K562 (cell line): Measurements from ENCODE around the gene RINL. TPM values are rescaled to one million over a fixed set of nuclear protein-coding genes. Genes with fewer than 3 reads are reported as not detected.

ENCODE experiments used
- ATAC-seq: fragments of 200-7000 bp; cut with Tn5 transposase; 3 replicates; pipeline ENCODE4 v1.9.1; 2020; ENCODE audit warnings: moderate library complexity
- BruUV-seq: library from RNA; stranded (reverse); fragments of 400-500 nt; replicated peaks from 2 replicates; lab custom pipeline; 2021; lab: Mats Ljungman, UMichigan
- CTCF ChIA-PET: fragments of 300-600 bp; formaldehyde crosslinking; extraction: SDS; loops from one replicate; lab custom pipeline; 2021; ENCODE audit warnings: low intra/inter-chr PET ratio; lab: Yijun Ruan, JAX
- POLR2A ChIA-PET: fragments of 300-600, 350-650 bp; sonication (Branson Sonifier 250); formaldehyde crosslinking; extraction: SDS; loops from one replicate; lab custom pipeline; 2021; ENCODE audit warnings: antibody characterized with exemption, inconsistent platforms; lab: Yijun Ruan, JAX
- DNase-seq, 4 experiments: peaks; one replicate each; pipeline versions ENCODE4 v3.0.0 to v3.0.0-alpha.2; 2011 to 2018; ENCODE audit warnings: low spot score in 3 of 4, mixed read lengths in 3 of 4; ENCODE audit errors: extremely low read depth in 1 of 4
- FAIRE-seq: peaks from 2 replicates; lab custom pipeline; 2011; peaks lifted over from hg19 to GRCh38; lab: Jason Lieb, UNC
- H2AFZ ChIP-seq: 2 replicates; pipeline ENCODE4 v1.6.0; 2011; ENCODE audit warnings: low read depth, low read length, control low read depth, inconsistent platforms
- H3K27ac ChIP-seq: fragments of 200-600 bp; 3 replicates; pipeline ENCODE4 v1.8.0; 2011; ENCODE audit warnings: low read depth, mild to moderate bottlenecking, control low read depth, inconsistent platforms, low read length, moderate library complexity, mixed read lengths; ENCODE audit errors: extremely low read depth
- H3K27me3 ChIP-seq, 2 experiments: fragments of 300-600 bp in 1 of 2; 2 replicates in 1 of 2; 3 replicates in 1 of 2; pipeline versions ENCODE4 v1.6.0 to v1.8.0; 2011; ENCODE audit warnings: inconsistent platforms in 2 of 2, low read length in 2 of 2, mild to moderate bottlenecking in 1 of 2, mixed read lengths in 1 of 2, moderate library complexity in 1 of 2; ENCODE audit not compliant: control insufficient read depth in 2 of 2, insufficient read depth in 2 of 2
- H3K36me3 ChIP-seq: fragments of 300-600 bp; 3 replicates; pipeline ENCODE4 v1.8.0; 2011; ENCODE audit warnings: mild to moderate bottlenecking, low read length, inconsistent platforms; ENCODE audit not compliant: control insufficient read depth, insufficient read depth
- H3K4me1 ChIP-seq, 2 experiments: fragments of 200-600 bp in 1 of 2; replicated peaks in 1 of 2; 2 replicates in 1 of 2; 3 replicates in 1 of 2; pipeline versions ENCODE4 v1.5.1 to v1.8.0; 2011; ENCODE audit warnings: inconsistent platforms in 2 of 2, low read length in 2 of 2, mild to moderate bottlenecking in 1 of 2, mixed read lengths in 1 of 2, moderate library complexity in 1 of 2; ENCODE audit not compliant: control insufficient read depth in 2 of 2, insufficient read depth in 2 of 2
- H3K4me2 ChIP-seq: 2 replicates; pipeline ENCODE4 v1.6.1; 2011; ENCODE audit warnings: low read length, control low read depth, inconsistent platforms, mixed read lengths; ENCODE audit not compliant: insufficient read depth
- H3K4me3 ChIP-seq: fragments of 200-600 bp; sonication (generic), shearing (Covaris generic); 2 replicates; pipeline ENCODE4 v1.5.1; 2016; ENCODE audit warnings: control low read depth, inconsistent platforms
- H3K79me2 ChIP-seq: fragments of 200-600 bp; 3 replicates; pipeline ENCODE4 v1.8.0; 2011; ENCODE audit warnings: low read length, inconsistent platforms; ENCODE audit not compliant: control insufficient read depth, insufficient read depth
- H3K9ac ChIP-seq, 2 experiments: 2 replicates each; pipeline versions ENCODE4 v1.6.0 to v1.6.1; 2011; ENCODE audit warnings: low read depth in 2 of 2, low read length in 2 of 2, control low read depth in 1 of 2, inconsistent platforms in 1 of 2, mild to moderate bottlenecking in 1 of 2, mixed read lengths in 1 of 2; ENCODE audit not compliant: insufficient read depth in 1 of 2
- H3K9me1 ChIP-seq: one replicate; pipeline ENCODE4 v1.6.0; 2011; ENCODE audit warnings: inconsistent platforms, mild to moderate bottlenecking, low read length, moderate library complexity; ENCODE audit not compliant: control insufficient read depth, insufficient read depth
- H3K9me3 ChIP-seq: replicated peaks from 2 replicates; pipeline ENCODE4 v1.5.1; 2011; ENCODE audit warnings: low read depth, low read length, inconsistent platforms; ENCODE audit not compliant: control insufficient read depth, insufficient read depth
- H4K20me1 ChIP-seq: replicated peaks from 2 replicates; pipeline ENCODE4 v1.6.1; 2011; ENCODE audit warnings: low read length, inconsistent platforms, mixed read lengths; ENCODE audit not compliant: control insufficient read depth, insufficient read depth
- BRCA1 ChIP-seq, 2 experiments: fragments of 450-650 bp in 1 of 2; sonication (generic) in 1 of 2; formaldehyde crosslinking in 1 of 2; IDR thresholded peaks; 2 replicates each; pipeline versions ENCODE4 v1.5.0 to v1.6.1; 2017 to 2020; ENCODE audit warnings: mild to moderate bottlenecking in 1 of 2, missing genetic modification reagents in 1 of 2
- BRD9 ChIP-seq: fragments of 450-650 bp; IDR thresholded peaks from 2 replicates; pipeline ENCODE4 v1.6.1; 2018; ENCODE audit warnings: low read depth; ENCODE audit not compliant: partially characterized antibody
- PCBP1 ChIP-seq: fragments of 200-400 bp; formaldehyde crosslinking; IDR thresholded peaks from 2 replicates; pipeline ENCODE4 v1.6.1; 2018; ENCODE audit warnings: mild to moderate bottlenecking, low read depth, low read length; ENCODE audit not compliant: poor library complexity, severe bottlenecking
- SIRT6 ChIP-seq: IDR thresholded peaks from one replicate; pipeline ENCODE4 v1.6.1; 2012; ENCODE audit warnings: low read depth, mild to moderate bottlenecking, control low read depth, inconsistent platforms, low read length, moderate library complexity
- ZBTB12 ChIP-seq: fragments of 250-450 bp; sonication (Bioruptor Pico); IDR thresholded peaks from 2 replicates; pipeline ENCODE4 v1.4.0; 2020
- ZNF696 ChIP-seq: fragments of 250-450 bp; sonication (Bioruptor Pico); conservative IDR thresholded peaks from 2 replicates; pipeline ENCODE4 v1.4.0; 2020; ENCODE audit warnings: mild to moderate bottlenecking, moderate library complexity
- WGBS: fragments of 100-300 bp; shearing (Covaris generic); methylation state at CpG from one replicate; pipeline ENCODE4 v1.1.6; 2016; ENCODE audit warnings: low coverage, mixed read lengths; ENCODE audit not compliant: insufficient coverage; ENCODE audit errors: missing lambda C conversion rate; 5-methylcytosine and 5-hydroxymethylcytosine counted together
- in situ Hi-C: fragments of 300-500 bp; cut with MboI; formaldehyde crosslinking; loops from 4 replicates; pipeline ENCODE4 v1.15.0; 2018; ENCODE audit warnings: inconsistent platforms, mixed read lengths
- intact Hi-C: fragments of 100-400 bp; cut with micrococcal nuclease; formaldehyde crosslinking; loops from 2 replicates; pipeline ENCODE4 v1.14.2; 2022
- polyA plus RNA-seq, 8 experiments: library from polyadenylated mRNA; depleted of rRNA in 4 of 8; stranded (reverse) in 5 of 8; unstranded in 3 of 8; fragments of >200 nt; fragmentation: Nextera tagmentation in 2 of 8; fragmentation: Illumina TruSeq in 1 of 8; extraction: Ambion mirVana in 2 of 8; extraction: Trizol in 1 of 8; gene quantifications; 2 replicates each; pipeline versions ENCODE4 v1.2.1 to v1.2.3, GENCODE V29; 2011 to 2014; ENCODE audit warnings: inconsistent platforms in 1 of 8, missing spikeins in 1 of 8
- total RNA-seq, 7 experiments: library from RNA; depleted of rRNA in 6 of 7; stranded (reverse); fragments of >200 nt in 6 of 7; fragmentation: Illumina TruSeq in 2 of 7; extraction: Trizol in 2 of 7; gene quantifications; 2 replicates each; pipeline versions ENCODE4 v1.2.1 to v1.2.3, GENCODE V29; 2011 to 2021; ENCODE audit warnings: low replicate concordance in 1 of 7

RINL gene
- total and polyA plus RNA-seq, 9 of the 15 experiments (the other 6 are each of a cell fraction or from before 2014, with no cell fraction given): 0.82 to 10.9 (median 4.9) TPM

GRCh38 chr19:38869160-38869835 lies 8.8 kb downstream of the RINL start:
- Histone ChIP-seq H3K27ac (no peak overlapping the region), H3K79me2 (no peaks in the 10 kb centered on the region), H3K4me2 (no peak overlapping the region), H3K4me3 (no peak overlapping the region), H3K9me3 (no peaks in the 10 kb centered on the region), H4K20me1 (no peaks in the 10 kb centered on the region), H3K4me1 (peaks cover 0 to 32% of the 10 kb centered on the region in 2 experiments; a peak in 3 of 5 replicates), H2AFZ (no peak overlapping the region), H3K9ac (no peak overlapping the region), H3K36me3 (no peaks in the 10 kb centered on the region), H3K9me1 (no peaks in the 10 kb centered on the region), H3K27me3 (no peaks in the 10 kb centered on the region)
- no peak for FAIRE-seq
- in situ Hi-C loops (no loop called here), intact Hi-C loops (no loop called here)
- no peak for TF ChIP-seq PCBP1
- no peak for TF ChIP-seq ZBTB12 (CRISPR knock-in tag)
- no peak for TF ChIP-seq BRD9
- TF ChIP-seq ZNF696 (CRISPR knock-in tag): no peak
- TF ChIP-seq SIRT6: no peak
- no peak for TF ChIP-seq BRCA1 (IDR thresholded peaks at IDR 0.05)
- no peak for TF ChIP-seq BRCA1 (CRISPR knock-in tag; IDR thresholded peaks at IDR 0.05)
- no peak for DNase-seq
- ATAC-seq: no peak
- WGBS: 87% methylated on average over 28 of the region's 34 CpGs
- no TSS peak for BruUV-seq
- ChIA-PET POLR2A (interaction anchor here (0.5 to 1.1 kb wide), 2 partner anchors 9 to 22 kb away, joined by 3 read pairs; no protein-coding TSS in a partner anchor), CTCF (no interaction called here)
